Stimulated activated CD8-positive, alpha-beta memory T cell treated with anti-CD3 and anti-CD28 coated beads, Interleukin-4, amount 100 ng/mL, for 24 hours (primary cell): ENCODE results near the gene PRDM15.

ENCODE experiments used
- DNase-seq: peaks from one replicate; pipeline ENCODE4 v3.0.0-alpha.2; 2020; ENCODE audit warnings: low read depth

PRDM15 gene

DNA sequence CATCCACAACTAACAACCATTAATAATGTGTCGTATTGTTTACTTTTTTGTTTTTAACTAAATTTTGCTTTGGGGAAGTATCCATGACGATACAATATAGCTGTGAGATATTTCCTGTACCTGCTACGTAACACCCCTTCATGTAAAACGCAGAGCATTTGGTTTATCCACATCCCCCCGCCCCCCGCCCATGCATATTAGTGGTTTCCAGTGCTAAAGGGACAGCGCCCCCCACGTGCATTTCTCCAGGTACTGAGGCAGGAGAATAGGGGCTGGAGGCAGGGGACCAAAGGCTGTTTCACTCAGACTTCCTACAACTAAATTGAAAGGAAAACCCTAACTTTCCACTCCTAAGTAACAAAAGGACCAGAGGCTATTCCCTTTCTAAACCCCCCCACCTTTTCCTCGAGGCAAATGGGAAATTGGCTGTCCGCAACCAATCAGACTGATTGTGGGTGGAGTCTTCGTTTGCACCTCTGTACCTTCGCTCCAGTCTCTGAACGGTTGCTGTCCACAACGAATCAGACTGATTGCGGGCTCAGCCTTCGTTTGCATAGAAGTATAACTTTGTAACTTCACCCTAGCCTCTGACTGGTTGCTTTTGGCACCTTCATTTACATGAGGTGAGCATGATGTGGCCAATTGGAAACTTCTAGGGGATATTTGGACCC is 100.1 kb downstream of the PRDM15 start:
- DNase-seq, result no peak

DNA sequence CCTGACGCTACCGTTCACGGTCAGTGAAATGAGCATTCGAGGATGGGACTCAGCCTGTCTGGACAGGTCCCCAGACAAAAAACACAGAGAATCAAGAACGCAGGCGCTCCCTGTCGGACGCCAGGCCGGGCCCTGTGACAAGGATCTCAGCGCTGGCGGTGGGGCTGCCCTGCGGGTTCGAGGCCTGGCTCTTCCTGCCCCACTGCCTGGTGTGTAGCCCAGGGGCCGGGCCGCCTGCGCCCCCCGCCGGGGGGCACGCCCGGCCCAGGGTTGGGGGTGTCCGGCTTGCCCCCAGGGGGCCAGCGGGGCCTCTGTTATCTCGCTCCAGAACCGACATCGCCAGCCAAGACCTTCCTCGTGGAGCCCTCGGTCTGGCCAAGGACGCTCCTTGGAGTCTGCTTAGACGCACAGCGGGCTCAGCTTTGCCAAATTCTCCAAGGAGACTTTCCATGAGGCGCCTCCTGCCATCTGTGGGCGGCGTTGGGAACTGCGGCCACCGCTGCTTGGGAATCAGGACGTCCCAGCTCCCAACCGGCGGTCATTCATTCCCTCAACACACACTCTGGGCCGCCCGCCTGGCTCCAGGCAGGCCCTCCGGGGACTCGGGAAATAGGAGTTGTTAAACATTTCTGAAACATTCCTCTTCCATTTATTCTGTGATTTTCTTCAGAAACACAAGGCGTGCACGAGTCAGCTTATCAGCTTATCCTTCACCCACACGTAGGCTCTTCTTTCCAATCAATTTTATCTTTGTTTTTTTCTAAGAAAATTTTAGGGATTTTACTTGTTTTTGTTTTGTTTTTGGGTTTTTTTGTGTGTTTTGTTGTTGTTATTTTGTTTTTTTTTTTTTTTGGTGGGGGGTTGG is 101.0 kb downstream of the PRDM15 start:
- no peak for DNase-seq

DNA sequence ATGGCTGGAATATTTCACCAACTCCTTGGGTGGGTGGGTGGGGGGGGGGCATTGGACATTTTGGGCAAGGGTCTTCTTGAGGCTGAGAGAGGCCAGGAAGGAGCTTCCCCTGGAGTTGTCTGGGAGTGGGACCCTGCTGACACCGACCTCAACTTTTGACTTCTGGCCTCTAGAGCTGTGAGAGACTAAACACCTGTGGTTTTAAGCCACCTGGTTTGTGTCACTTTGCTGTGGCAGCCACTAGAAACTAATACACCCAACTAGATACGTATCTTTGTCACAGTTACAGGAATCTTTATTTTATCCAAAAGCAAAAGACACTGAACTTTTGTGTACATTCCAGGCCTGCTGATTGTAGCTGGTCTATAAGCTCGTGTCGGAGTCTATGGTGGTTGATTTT is 102.4 kb downstream of the PRDM15 start:
- no peak for DNase-seq

DNA sequence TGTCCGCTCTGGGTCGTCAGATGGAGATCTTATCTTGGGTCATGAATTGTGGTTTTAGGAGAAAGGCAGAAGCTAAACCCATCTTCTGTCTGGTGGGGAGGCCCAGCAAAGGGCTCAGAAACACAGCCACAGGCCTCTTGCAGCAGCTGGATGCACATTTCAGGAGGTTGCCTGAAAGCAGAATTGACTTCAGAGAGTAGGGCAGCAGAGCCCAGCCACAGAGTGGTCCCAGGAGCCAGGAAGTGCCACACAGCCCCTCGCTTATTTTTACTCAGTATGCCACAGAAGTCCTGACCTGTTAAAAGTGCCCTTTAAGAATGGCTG is 104.0 kb downstream of the PRDM15 start:
- no peak for DNase-seq

DNA sequence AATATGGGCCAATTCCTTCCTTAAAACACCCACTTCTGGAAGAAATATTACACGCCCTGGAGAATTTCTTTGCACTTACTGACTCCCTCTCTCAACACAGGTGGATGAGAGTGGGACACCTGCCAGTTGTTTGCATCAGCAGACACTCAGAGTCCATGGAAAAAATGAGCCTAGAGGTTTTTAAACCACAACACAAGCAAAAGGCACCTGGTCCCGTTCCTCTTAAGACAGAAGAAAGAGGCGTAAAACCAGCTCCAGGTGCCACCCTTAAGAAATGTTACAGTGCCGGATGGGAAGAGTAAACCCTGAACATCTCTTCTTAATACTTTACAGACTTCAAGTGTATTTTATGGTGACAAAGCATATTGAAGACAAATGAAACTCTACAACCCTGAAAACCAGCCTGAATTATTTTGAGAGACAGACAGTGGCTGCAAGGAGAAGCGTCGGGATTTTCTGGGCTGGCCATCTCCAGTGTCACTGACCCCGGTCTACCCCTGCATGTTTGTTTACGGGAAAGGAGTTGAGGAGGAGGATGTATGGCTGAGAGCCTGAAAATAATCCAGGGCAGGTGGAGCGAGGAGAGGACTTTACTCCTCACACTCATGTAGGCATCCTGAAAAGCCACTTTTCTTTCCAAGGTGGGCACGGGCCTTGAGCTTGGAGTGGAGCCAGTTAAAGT is 104.5 kb downstream of the PRDM15 start:
- no peak for DNase-seq

DNA sequence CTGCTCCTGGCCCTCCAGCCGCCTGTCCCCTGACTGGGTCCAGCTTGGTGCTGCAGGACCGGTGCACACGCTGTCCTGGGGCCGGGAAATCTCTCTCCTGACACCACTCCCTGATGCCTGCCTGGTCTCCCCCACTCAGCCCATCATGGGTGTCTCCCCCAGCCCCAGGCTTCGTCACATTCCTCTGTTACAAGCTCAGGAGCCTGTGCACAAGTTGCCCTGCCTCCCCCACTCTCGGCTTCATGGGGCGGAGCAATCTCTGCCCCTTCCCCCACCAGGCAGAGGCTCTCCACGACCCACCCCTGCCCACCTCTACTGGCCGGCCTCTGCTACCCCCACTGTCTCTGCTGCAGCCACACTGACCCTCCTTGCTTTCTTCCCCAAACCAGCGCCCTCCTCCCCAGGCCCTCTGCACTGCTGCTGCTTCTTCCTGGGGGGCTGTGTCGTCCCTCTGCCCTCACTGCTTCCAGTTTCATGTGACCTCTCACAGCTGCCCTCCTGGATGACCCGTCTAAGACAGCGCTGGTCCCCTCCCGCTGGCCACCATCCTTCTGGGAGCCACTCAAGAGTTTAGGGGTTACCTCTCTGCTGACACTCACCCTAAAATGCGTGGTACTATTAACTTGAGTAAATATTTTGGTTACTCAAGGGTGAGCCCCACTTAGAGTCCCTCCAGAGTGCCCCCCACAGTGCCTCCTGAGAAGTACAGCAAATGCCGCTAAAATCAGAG is 106.6 kb downstream of the PRDM15 start:
- no peak for DNase-seq

DNA sequence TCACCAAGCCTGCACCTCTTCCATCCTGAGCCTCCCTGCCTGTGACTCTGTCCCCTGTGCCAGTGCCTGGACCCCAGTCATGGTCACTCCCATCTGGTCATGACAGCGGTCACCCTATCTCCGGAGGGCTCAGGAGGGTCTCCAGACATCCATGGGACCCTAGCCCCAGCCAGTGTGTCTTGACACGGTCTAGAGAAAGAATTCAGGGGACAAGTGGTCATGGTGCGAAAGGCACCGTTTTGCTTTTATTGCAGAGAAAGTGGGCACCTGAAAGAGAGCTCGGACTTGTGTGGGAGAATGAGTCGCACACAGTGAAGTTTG is 107.6 kb downstream of the PRDM15 start:
- no peak for DNase-seq

DNA sequence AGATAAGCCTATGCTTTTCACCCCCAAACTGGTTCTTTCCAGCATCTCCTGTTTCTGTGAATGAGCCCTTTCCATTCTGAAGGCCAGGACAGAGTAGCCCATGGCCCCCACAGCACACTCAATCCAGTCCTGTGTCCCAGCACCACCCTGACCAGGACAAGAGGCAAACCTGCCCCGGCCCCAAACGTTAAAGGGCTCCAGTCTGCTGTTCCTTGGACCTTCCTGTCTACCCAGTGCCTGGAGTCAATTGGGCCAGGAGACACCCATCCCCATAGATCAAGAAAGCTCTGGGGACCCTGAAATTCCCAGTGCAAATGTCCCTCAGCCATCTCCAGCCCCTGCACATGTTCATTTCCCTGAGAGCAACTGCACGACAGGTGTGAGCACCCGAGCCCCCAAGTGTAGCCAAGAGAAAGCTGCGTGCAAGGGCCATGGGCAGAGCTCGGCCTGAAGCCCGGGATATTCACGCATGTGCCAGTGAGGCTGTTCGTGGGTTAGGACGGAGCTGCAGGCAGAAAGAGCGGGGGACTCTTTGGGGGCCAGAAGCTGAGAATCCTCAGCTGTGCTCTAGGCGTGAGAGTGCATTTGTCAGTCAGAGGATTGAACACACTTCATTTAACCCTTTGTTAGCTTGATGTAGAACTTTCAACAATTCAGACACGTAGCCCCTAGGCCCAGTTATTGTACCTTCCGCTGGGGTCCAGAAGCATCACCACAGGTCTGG is 108.1 kb downstream of the PRDM15 start:
- no peak for DNase-seq

DNA sequence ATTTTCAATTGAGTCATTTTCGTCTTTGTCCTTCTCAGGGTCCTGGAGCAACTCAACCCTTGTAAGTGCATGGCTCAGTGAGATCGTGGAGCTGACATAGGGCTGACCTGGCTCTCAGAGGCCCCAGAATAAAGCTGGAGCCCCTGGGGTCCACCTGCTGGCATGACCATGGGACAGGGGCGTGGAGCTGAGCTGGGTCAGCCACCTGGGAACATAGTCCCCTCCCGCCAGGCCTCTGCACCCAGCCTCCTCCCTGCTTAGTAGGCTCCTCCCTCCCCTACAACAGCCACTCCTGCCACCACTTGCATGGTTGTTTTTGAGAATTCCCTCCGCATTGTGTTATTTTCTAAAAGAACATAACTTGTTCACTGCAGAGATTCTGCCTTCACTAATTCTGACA is 109.2 kb downstream of the PRDM15 start:
- DNase-seq, result no peak

DNA sequence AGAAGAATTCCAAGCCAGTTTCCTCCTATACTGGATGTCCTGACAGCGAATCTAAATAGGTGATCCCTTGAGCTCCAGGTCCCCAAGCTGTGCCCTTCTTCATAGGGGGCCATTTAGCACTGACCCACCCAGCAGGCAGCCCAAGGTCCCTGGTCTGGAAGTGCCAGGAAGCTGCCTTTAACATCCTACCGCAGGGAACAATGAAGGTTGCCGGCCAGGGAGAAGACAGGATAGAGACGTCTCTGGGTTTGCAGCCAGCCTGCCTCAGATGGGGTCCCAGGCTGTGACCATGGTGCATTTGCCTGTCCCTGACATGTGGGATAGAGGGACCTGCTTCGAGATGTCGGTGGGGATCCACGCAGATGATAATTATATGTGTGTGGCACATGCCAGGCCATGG is 109.6 kb downstream of the PRDM15 start:
- no peak for DNase-seq

DNA sequence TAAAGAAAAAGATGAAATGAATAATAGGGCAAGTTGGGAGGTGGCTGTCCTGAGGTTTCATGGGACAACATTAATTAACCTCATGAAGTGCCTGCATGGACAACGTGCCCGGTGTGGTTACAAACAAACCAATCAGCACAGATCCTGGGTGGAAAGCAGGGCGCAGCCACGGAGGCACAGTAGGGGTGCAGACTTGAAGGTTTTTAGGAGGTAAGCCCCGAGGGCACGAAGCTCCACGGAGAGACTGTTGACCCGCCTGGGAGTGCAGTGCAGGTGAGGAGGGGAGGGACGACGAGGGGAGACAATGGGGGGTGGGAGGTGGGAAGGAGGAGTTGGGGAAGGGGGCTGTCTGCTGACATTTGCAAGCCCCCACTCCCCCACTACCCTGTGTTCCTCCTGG is 110.0 kb downstream of the PRDM15 start:
- DNase-seq, result no peak

DNA sequence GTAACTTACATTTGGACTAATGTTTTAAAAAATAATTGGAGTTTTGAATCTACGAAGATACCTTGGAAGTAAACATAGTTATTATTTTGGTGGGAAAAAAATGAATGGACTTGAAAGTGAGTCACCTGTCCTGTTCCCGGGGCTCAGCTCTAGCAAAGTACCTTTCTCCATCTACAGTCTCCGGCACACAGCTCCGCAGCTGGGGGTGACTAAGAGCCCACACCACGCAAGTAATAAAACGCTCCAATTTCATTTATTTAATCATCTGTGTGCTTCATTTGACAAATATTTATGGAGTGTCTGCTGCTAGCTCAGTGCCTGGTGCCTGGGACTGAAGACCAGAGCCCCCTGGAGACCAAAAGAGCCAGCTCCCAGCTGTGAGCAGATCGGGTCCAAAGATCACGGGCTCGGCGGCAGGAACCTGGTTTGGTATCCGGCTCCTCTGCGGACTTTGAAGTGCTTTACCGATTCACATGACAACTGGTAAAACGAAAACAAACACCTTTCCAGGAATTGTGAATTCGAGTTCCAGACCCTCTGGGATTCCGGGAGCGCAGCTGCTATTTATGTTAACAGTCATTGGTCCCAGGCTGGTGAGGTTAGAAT is 110.6 kb downstream of the PRDM15 start:
- no peak for DNase-seq

DNA sequence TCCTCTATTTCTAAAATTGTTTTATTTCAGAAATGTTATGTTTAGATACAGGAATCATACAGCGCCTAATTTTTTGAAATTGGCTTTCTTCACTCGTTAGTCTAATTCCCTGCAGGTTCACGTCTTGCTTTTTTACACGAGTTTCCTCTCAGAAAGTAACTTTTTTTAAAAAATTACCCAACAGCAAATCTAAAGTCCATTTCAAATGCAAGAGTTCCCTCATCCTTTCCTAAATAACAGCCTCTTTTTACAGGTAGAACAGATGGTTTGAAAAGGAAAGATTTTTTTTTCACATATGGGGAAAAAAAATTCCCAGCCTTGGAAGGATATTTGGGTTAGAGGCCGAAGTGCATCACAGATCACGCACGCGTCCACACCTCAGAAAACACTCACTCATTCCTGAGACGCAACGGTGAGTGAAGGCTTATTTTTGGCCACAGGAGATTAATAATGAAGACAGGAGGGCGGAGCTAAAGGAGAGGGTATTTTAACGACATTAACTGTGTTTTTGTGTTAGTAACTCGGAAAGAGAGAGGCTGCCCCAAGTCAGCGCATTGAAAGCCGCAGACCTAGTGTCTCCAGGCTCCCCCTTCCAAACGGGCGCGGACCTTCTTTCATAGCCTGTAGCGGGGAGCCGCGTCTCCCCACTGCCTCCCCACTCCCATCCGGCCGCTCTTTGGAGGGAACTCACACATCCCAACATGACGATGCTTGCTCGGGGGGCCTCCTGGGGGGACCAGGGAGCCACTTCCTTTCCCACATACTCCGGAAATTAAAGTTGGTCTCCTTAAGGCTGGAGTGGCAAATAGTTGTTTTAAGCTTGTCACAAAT is 111.3 kb downstream of the PRDM15 start:
- DNase-seq, result no peak

DNA sequence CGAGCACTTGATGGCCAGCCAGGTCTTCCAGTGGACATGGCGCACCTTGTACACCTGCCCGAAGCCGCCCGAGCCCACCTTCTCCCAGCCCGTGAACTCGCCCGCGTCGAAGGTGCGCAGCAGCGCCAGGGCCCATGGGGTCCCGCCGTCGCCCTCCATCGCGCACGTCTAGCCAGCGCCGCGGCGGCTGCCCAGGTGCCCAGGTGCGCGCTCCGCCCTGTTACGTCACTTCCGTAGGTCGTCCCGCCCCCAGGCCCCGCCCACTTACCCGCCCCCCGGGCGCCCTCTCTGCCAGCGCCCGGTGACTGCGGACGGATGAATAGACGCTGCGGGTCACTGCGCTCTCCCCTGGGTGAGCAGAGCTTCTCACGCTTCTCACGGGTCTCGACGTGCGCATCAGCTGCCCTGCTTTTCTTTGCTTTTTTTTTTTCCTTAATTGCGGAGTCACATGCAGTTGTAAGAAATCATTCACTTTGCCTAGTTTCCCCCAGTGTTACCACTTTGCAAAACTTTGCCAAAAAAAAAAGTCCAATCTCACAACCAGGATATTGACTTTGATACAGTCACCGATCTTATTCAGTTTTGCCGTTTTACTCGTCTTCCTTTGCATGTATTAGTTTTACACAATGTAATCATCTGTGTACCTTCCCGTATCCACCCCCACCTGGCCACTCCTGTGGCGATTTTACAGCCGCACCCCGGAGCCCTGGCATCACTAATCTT is 112.1 kb downstream of the PRDM15 start, which contains the start of gene RIPK4:
TSS of gene RIPK4 (minus strand) at position 170 of the 723 bp plus-strand sequence. CDS start at position 159, 11 bp downstream.
- peak; percentile 41 for DNase-seq

DNA sequence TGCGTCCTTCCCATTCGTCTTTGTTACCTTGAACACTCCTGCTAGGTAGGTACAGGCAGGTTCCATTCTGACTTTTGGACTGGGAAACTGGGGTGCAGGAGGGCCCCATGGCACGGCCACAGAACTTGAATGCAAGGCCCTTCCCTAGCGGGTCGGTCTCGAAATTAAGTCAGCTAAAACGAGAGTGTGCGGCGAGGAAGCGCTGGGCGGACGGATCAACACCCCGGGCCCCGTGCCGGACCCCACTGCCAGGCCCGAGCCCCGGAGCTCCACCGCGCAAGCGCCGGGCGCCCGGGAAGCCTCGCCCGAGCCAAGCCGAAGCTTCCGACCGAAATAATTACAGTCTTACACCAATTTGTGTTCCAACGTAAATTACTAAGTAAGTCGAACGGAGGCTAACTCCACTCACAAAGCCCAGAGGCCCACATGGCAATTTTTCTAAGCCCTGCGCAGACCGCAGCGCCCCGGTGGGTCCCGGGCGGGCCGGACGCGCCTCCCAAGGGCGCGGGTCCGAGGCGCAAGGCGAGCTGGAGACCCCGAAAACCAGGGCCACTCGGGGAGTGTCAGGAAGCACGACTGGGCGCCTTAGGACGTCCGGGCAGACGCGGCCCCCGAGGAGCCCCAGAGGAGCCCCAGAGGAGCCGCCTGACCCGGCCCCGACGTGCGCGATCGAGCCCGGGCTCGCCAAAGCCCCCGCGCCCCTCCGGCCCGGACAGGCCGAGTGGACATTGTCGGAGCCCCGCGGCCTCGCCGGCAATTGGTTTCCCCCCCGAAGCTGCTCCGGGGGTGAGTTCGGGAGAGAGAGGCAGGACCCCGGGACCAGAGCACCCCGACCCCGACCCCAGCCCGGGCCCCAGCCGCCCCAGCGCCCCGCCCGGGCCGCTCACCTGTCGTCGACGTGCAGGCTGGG is 112.9 kb downstream of the PRDM15 start:
- no peak for DNase-seq

DNA sequence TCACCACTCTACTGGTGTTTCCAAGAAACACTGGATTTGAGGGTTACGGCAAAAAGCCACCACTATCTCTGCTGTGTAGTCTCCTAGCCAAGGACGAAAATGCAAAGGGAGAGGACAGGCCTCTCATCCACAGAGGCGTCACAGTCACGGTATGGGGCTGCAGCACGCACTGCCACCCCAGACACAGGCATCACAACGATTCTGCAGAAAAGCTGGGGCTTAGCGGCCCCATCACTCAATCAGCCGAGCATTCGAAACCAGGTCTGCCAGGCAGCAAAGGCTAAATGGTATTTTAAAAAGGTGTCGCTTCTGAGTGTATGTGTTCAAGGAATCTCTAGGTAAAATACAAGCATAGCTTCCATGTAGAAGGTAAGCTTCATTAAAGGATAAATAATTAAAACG is 113.7 kb downstream of the PRDM15 start:
- DNase-seq, result no peak

DNA sequence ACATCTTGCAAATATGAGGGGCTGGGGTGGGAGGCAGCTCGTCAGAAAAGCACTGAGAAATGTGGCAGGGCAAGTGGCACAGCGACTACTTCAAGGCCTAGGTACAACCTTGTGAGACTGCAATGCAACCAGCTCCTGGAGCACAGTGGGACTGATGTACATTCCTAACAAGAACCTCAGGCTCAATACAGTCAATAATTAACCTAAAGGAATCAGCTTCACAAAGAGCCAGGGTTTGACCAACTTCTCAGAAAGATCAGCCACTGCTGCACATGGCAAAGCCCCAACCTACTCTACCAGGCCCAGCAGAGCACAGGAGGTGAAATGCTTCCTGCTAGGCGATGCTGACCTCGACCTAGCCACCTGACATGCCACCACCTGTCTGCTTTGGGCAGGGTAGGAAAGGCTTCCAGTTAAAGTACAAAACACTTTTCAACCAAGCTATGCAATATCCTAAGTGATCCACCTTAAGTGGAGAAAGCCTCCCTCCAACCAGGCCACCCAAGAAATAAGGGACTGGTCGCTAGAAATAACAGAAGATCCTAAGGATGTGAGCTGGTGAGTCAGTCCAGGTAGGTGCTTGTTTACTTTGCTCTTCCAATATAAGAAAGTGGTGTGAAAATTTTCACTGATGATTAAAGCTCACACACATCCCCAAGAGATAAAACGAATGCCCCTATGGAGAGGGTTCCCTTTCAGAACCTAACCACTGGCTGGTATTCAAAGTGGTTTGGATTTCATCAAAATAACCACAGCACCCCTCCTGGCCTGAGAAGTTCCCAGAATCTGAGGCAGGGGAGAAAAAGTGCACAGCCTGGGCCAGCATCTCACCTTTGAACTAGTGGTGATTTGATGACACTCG is 114.4 kb downstream of the PRDM15 start:
- no peak for DNase-seq

DNA sequence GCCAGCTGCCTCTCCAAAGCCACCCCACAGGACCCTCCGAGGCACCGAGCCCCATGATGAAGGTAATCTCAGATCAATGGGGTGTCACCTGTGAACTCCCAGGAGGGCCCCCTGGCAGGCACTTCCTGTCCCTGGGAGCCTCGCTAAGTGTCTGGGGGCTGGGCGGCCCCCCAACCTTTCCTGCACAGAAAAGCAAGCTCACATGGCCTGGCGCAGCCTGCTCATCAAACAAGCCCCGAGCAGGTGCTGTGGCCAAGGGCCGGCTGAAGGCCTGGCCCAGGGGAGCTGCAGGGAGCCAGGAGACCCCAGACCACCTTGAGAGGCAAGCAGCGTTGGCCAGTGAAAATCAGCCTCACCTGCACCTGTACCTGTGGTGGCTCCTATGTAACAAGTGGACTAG is 115.1 kb downstream of the PRDM15 start:
- DNase-seq, result no peak
